ENCODE results near the gene BLNK.

BLNK gene

GRCh38 chr10:96260014-96260413, 11.4 kb downstream of the BLNK start:
- DNase-seq: no peak

GRCh38 chr10:96259150-96259549, 12.2 kb downstream of the BLNK start:
- DNase-seq: no peak

GRCh38 chr10:96257944-96258343, 13.4 kb downstream of the BLNK start:
- no peak for DNase-seq

- DNase-seq: no peak
Observed at GRCh38 chr10:96255549-96256333, 15.6 kb downstream of the BLNK start.

GRCh38 chr10:96254976-96255375, 16.4 kb downstream of the BLNK start:
- DNase-seq: no peak

- no peak for DNase-seq
Observed at GRCh38 chr10:96252730-96253129, 18.6 kb downstream of the BLNK start.

- DNase-seq: no peak
Observed at GRCh38 chr10:96250349-96250748, 21.0 kb downstream of the BLNK start.

- DNase-seq: no peak
Observed at GRCh38 chr10:96249264-96249663, 22.1 kb downstream of the BLNK start.

GRCh38 chr10:96244354-96244753, 27.0 kb downstream of the BLNK start:
- DNase-seq: no peak

- no peak for DNase-seq
Observed at GRCh38 chr10:96243296-96243695, 28.1 kb downstream of the BLNK start.

- DNase-seq: no peak
Observed at GRCh38 chr10:96242822-96243221, 28.5 kb downstream of the BLNK start.

- DNase-seq: no peak
Observed at GRCh38 chr10:96238646-96239623, 32.4 kb downstream of the BLNK start.

GRCh38 chr10:96236876-96237275, 34.5 kb downstream of the BLNK start:
- no peak for DNase-seq

- no peak for DNase-seq
Observed at GRCh38 chr10:96236090-96236478, 35.3 kb downstream of the BLNK start.

- no peak for DNase-seq
Observed at GRCh38 chr10:96235326-96236089, 35.9 kb downstream of the BLNK start.

- no peak for DNase-seq
Observed at GRCh38 chr10:96233959-96234358, 37.4 kb downstream of the BLNK start.

GRCh38 chr10:96230527-96230926, 40.8 kb downstream of the BLNK start:
- DNase-seq: no peak

- peak; percentile 1 for DNase-seq
Observed at GRCh38 chr10:96229568-96230030, 41.8 kb downstream of the BLNK start.

- DNase-seq: no peak
Observed at GRCh38 chr10:96228408-96228994, 42.9 kb downstream of the BLNK start.

GRCh38 chr10:96227206-96227605, 44.2 kb downstream of the BLNK start:
- DNase-seq: no peak

- no peak for DNase-seq
Observed at GRCh38 chr10:96225119-96225518, 46.2 kb downstream of the BLNK start.

- DNase-seq: no peak
Observed at GRCh38 chr10:96222908-96223307, 48.5 kb downstream of the BLNK start.

GRCh38 chr10:96222441-96222840, 48.9 kb downstream of the BLNK start:
- no peak for DNase-seq

Data from DMS79 treated with DMSO at 0.1 percent for 48 hours (cell line).